A549 (cell line): ENCODE data around the gene ACADSB. TPM values are rescaled to one million over a fixed set of nuclear protein-coding genes. Genes with fewer than 3 reads are reported as not detected.

Experiments used
- ATAC-seq, 2 experiments: fragments of 200-7000 bp in 1 of 2; fragments of >200 bp in 1 of 2; cut with Nextera tagmentation in 1 of 2; cut with Tn5 transposase in 1 of 2; 3 replicates each; pipeline versions ENCODE4 v1.8.0 to v1.9.1; 2018 to 2020; ENCODE audit warnings: mild to moderate bottlenecking in 1 of 2, moderate library complexity in 1 of 2
- CTCF ChIA-PET: fragments of 300-600 bp; sonication (Branson Sonifier 250); formaldehyde crosslinking; extraction: SDS; loops from one replicate; lab custom pipeline; 2021; ENCODE audit warnings: antibody characterized with exemption, inconsistent platforms; lab: Yijun Ruan, JAX
- POLR2A ChIA-PET: fragments of 350-600 bp; formaldehyde crosslinking; extraction: SDS; loops from one replicate; lab custom pipeline; 2021; ENCODE audit warnings: antibody characterized with exemption, inconsistent platforms; lab: Yijun Ruan, JAX
- DNase-seq, 2 experiments: peaks; one replicate each; pipeline versions ENCODE4 v3.0.0 to v3.0.0-alpha.2; 2011 to 2016; ENCODE audit warnings: low read depth in 1 of 2, low spot score in 1 of 2
- FAIRE-seq: peaks from 2 replicates; lab custom pipeline; 2011; peaks lifted over from hg19 to GRCh38; lab: Jason Lieb, UNC
- H3K27ac ChIP-seq, 2 experiments: fragments of >200 bp; sonication (Bioruptor Twin); formaldehyde crosslinking; 3 replicates each; pipeline ENCODE4 v1.5.1; 2016 to 2017
- H3K4me1 ChIP-seq: fragments of >200 bp; sonication (Bioruptor Twin); formaldehyde crosslinking; 3 replicates; pipeline ENCODE4 v1.6.1; 2016
- H3K4me2 ChIP-seq: fragments of >200 bp; sonication (Bioruptor Twin); formaldehyde crosslinking; 3 replicates; pipeline ENCODE4 v1.6.1; 2016
- H3K4me3 ChIP-seq: fragments of >200 bp; sonication (Bioruptor Twin); formaldehyde crosslinking; 3 replicates; pipeline ENCODE4 v1.5.1; 2016
- H3K9me3 ChIP-seq: fragments of >200 bp; sonication (Bioruptor Twin); formaldehyde crosslinking; 3 replicates; pipeline ENCODE4 v1.6.1; 2016
- BHLHE40 ChIP-seq: IDR thresholded peaks from 2 replicates; pipeline ENCODE4 v1.6.1; 2012; ENCODE audit warnings: low read depth, low read length, inconsistent platforms
- CBX8 ChIP-seq: fragments of 200-600 bp; sonication (generic); IDR thresholded peaks from 2 replicates; pipeline ENCODE4 v1.6.1; 2016
- CHD4 ChIP-seq: fragments of 200-600 bp; sonication (generic); IDR thresholded peaks from 2 replicates; pipeline ENCODE4 v1.6.1; 2016; ENCODE audit warnings: antibody characterized with exemption, mild to moderate bottlenecking, borderline replicate concordance
- EHMT2 ChIP-seq: fragments of 200-600 bp; sonication (generic); IDR thresholded peaks from 2 replicates; pipeline ENCODE4 v1.6.1; 2016; ENCODE audit warnings: antibody characterized with exemption, low read depth, mild to moderate bottlenecking, moderate library complexity
- HEYL ChIP-seq: fragments of 250-450 bp; sonication (Bioruptor Pico); IDR thresholded peaks from 2 replicates; pipeline ENCODE4 v1.8.0; 2021; ENCODE audit warnings: mild to moderate bottlenecking, moderate library complexity
- JUNB ChIP-seq: fragments of >200 bp; sonication (Bioruptor Twin); formaldehyde crosslinking; IDR thresholded peaks from 2 replicates; pipeline ENCODE4 v1.6.1; 2016
- KDM1A ChIP-seq: fragments of 200-600 bp; sonication (generic); IDR thresholded peaks from 2 replicates; pipeline ENCODE4 v1.6.1; 2016; ENCODE audit warnings: low read depth, mild to moderate bottlenecking
- MAFK ChIP-seq: fragments of 450-650 bp; IDR thresholded peaks from 2 replicates; pipeline ENCODE4 v1.6.1; 2014; ENCODE audit not compliant: partially characterized antibody
- MAZ ChIP-seq: fragments of 150-350 bp; IDR thresholded peaks from 2 replicates; pipeline ENCODE4 v1.6.1; 2014; ENCODE audit warnings: antibody characterized with exemption, low read depth, low read length, borderline replicate concordance
- MYC ChIP-seq: IDR thresholded peaks from 2 replicates; pipeline ENCODE4 v1.6.1; 2012; ENCODE audit warnings: mild to moderate bottlenecking, inconsistent platforms, low read length, improper control_type of control experiment, borderline replicate concordance
- NFE2L2 ChIP-seq: fragments of 150-350 bp; conservative IDR thresholded peaks from 2 replicates; pipeline ENCODE4 v1.6.1; 2014; ENCODE audit warnings: low read length
- RAD21 ChIP-seq, 2 experiments: fragments of >200 bp in 1 of 2; sonication (Bioruptor Twin) in 1 of 2; formaldehyde crosslinking in 1 of 2; IDR thresholded peaks in 1 of 2; conservative IDR thresholded peaks in 1 of 2; 2 replicates in 1 of 2; 3 replicates in 1 of 2; pipeline ENCODE4 v1.6.1; 2012 to 2018; ENCODE audit warnings: inconsistent platforms in 1 of 2
- RCOR1 ChIP-seq: fragments of 150-350 bp; IDR thresholded peaks from 2 replicates; pipeline ENCODE4 v1.6.1; 2014; ENCODE audit warnings: antibody characterized with exemption, low read length, low read depth
- RFX5 ChIP-seq: fragments of 450-650 bp; IDR thresholded peaks from 2 replicates; pipeline ENCODE4 v1.7.1; 2014; ENCODE audit warnings: antibody characterized with exemption, mild to moderate bottlenecking, moderate library complexity
- RNF2 ChIP-seq: fragments of 200-600 bp; sonication (generic); IDR thresholded peaks from 2 replicates; pipeline ENCODE4 v1.6.1; 2016; ENCODE audit warnings: low read depth, mild to moderate bottlenecking, antibody characterized with exemption, moderate library complexity, borderline replicate concordance
- SMC3 ChIP-seq: fragments of >200 bp; sonication (Bioruptor Twin); formaldehyde crosslinking; IDR thresholded peaks from 3 replicates; pipeline ENCODE4 v1.6.1; 2018; ENCODE audit warnings: inconsistent platforms
- ZC3H11A ChIP-seq: fragments of 450-650 bp; IDR thresholded peaks from 2 replicates; pipeline ENCODE4 v1.6.1; 2014; ENCODE audit warnings: antibody characterized with exemption, mild to moderate bottlenecking
- WGBS: methylation state at CpG from one replicate; pipeline ENCODE4 v1.1.6; 2017; ENCODE audit errors: missing lambda C conversion rate; 5-methylcytosine and 5-hydroxymethylcytosine counted together
- polyA plus RNA-seq, 4 experiments: library from polyadenylated mRNA; depleted of rRNA in 3 of 4; stranded (reverse); fragments of >200 nt; fragmentation: RNase III in 1 of 4; extraction: RNeasy Plus Mini Kit Qiagen cat#74134 plus additional on column Dnase treatment in 1 of 4; gene quantifications; 2 replicates in 3 of 4; 3 replicates in 1 of 4; pipeline ENCODE4 v1.2.3, GENCODE V29; 2011 to 2017
- TF ChIP-seq, protein P1 (sequence below): fragments of 250-450 bp; sonication (Bioruptor Pico); IDR thresholded peaks from 2 replicates; pipeline ENCODE4 v1.5.0; 2021; ENCODE audit warnings: mild to moderate bottlenecking, moderate library complexity, borderline replicate concordance
- TF ChIP-seq, protein P2 (sequence below): fragments of 250-450 bp; sonication (Bioruptor Pico); IDR thresholded peaks from 2 replicates; pipeline ENCODE4 v1.5.0; 2020; ENCODE audit warnings: low read depth, mild to moderate bottlenecking, moderate library complexity
- TF ChIP-seq, protein P3 (sequence below): fragments of >200 bp; sonication (Bioruptor Twin); formaldehyde crosslinking; IDR thresholded peaks from 3 replicates; pipeline ENCODE4 v1.5.1; 2016

The ACADSB gene
- polyA plus RNA-seq, 2 of the 4 experiments (the other 2 are of a cell fraction), result 8.5 to 18.5 TPM

DNA sequence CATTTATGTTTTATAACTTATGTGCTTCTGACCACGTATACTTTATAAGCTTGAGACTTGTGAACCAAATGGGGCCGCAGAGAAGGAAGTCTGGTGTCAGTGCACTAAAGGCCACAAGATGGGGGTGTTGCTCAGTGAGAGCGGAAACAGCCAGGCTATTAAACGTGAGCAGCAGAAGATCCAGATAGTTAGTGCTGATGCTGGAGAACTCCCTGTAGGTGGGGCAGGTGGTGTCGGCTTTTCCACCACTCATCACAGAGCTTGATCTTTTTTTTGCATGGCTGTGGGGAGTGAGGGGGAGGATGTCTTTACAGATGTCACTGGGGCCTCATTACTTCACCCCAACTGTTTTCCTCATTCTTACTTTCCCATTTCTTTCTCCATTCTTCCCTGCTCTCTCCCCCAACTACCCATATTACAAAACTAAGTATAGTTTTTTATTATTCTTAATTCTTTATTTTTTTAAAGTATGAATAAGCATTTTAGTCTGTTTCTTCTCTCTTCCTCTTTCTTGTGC is 34.7 kb downstream of the ACADSB start:
- POLR2A ChIA-PET, result interaction anchor here (0.9 kb wide), 1 partner anchor 35 kb away, joined by 3 read pairs; no protein-coding TSS in a partner anchor
- H3K27ac ChIP-seq, result no peak overlapping the region
- 8% methylated on average over 5 of the region's 5 CpGs for WGBS
- DNase-seq (peak; percentile 58 to 78), ATAC-seq (peak; percentile 99)
- TF ChIP-seq, protein P1, sequence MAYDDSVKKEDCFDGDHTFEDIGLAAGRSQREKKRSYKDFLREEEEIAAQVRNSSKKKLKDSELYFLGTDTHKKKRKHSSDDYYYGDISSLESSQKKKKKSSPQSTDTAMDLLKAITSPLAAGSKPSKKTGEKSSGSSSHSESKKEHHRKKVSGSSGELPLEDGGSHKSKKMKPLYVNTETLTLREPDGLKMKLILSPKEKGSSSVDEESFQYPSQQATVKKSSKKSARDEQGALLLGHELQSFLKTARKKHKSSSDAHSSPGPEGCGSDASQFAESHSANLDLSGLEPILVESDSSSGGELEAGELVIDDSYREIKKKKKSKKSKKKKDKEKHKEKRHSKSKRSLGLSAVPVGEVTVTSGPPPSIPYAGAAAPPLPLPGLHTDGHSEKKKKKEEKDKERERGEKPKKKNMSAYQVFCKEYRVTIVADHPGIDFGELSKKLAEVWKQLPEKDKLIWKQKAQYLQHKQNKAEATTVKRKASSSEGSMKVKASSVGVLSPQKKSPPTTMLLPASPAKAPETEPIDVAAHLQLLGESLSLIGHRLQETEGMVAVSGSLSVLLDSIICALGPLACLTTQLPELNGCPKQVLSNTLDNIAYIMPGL (CRISPR knock-in tag), result no peak
- TF ChIP-seq MAZ (no peak), MYC (no peak), ZC3H11A (no peak), KDM1A (no peak), BHLHE40 (peak; percentile 40; the same call in 1 of the 2 replicates), SMC3 (peak; percentile 76), RFX5 (no peak), RCOR1 (no peak), RAD21 (conservative IDR thresholded peaks at IDR 0.05 in 1 of 2, IDR thresholded peaks at IDR 0.05 in 1 of 2) (peak; percentile 85 to 90)
- TF ChIP-seq, protein P2, sequence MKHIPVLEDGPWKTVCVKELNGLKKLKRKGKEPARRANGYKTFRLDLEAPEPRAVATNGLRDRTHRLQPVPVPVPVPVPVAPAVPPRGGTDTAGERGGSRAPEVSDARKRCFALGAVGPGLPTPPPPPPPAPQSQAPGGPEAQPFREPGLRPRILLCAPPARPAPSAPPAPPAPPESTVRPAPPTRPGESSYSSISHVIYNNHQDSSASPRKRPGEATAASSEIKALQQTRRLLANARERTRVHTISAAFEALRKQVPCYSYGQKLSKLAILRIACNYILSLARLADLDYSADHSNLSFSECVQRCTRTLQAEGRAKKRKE (CRISPR knock-in tag), result no peak
- TF ChIP-seq, protein P3, sequence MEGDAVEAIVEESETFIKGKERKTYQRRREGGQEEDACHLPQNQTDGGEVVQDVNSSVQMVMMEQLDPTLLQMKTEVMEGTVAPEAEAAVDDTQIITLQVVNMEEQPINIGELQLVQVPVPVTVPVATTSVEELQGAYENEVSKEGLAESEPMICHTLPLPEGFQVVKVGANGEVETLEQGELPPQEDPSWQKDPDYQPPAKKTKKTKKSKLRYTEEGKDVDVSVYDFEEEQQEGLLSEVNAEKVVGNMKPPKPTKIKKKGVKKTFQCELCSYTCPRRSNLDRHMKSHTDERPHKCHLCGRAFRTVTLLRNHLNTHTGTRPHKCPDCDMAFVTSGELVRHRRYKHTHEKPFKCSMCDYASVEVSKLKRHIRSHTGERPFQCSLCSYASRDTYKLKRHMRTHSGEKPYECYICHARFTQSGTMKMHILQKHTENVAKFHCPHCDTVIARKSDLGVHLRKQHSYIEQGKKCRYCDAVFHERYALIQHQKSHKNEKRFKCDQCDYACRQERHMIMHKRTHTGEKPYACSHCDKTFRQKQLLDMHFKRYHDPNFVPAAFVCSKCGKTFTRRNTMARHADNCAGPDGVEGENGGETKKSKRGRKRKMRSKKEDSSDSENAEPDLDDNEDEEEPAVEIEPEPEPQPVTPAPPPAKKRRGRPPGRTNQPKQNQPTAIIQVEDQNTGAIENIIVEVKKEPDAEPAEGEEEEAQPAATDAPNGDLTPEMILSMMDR, result peak; percentile 81
- TF ChIP-seq, all 56 proteins: peak for 4
- FAIRE-seq, result peak; percentile 96
- CTCF ChIA-PET, result interaction anchor here (0.5 to 9.2 kb wide), 69 partner anchors 9 to 550 kb away, joined by 3 to 130 read pairs (median 4); partner anchors contain the start of gene BUB3
- H3K9me3 ChIP-seq, result no peaks in the 10 kb centered on the region
- H3K4me2 ChIP-seq, result no peak overlapping the region
- H3K4me3 ChIP-seq, result no peak overlapping the region
- no peaks in the 10 kb centered on the region for H3K4me1 ChIP-seq

DNA sequence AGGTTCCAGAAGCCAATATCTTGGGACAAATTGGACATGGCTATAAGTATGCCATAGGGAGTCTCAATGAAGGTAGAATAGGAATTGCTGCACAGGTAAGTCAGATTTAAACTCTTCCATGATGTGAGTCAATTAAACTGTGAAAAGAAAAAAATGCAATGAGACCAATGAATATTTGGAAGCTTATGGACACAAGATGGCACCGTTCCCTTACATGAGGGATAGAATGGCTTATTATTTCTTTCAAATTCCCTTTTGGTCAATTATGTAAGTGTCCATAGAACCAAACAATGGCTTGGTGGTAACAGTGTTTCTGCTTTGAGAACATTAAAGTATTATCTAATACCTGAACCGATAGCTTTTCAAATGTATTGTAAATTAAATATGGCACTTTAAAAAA is 35.6 kb downstream of the ACADSB start:
- ChIA-PET POLR2A (no interaction called here), CTCF (interaction anchor here (0.8 to 9.2 kb wide), 19 partner anchors 8 to 525 kb away, joined by 3 to 130 read pairs (median 6); partner anchors contain the start of gene BUB3)
- H3K9me3 ChIP-seq, result no peaks in the 10 kb centered on the region
- no peak overlapping the region for H3K4me2 ChIP-seq
- ATAC-seq, result no peak
- WGBS, result 44% methylated on average over 2 of the region's 2 CpGs
- H3K4me3 ChIP-seq, result no peak overlapping the region
- TF ChIP-seq, protein P3, result peak; percentile 52
- TF ChIP-seq JUNB, result no peak
- no peak for TF ChIP-seq CBX8
- no peak for TF ChIP-seq RNF2
- no peak for TF ChIP-seq EHMT2
- TF ChIP-seq MAZ, result no peak
- TF ChIP-seq BHLHE40, result no peak
- TF ChIP-seq CHD4, result no peak
- peak; percentile 37; the same call in 2 of the 3 replicates for TF ChIP-seq SMC3
- TF ChIP-seq NFE2L2, result no peak
- TF ChIP-seq RAD21 (conservative IDR thresholded peaks at IDR 0.05 in 1 of 2, IDR thresholded peaks at IDR 0.05 in 1 of 2), result peak; percentile 45 to 52; a peak in 4 of 5 replicates
- no peak for TF ChIP-seq MAFK
- TF ChIP-seq HEYL (CRISPR knock-in tag), result no peak
- FAIRE-seq, result no peak
- H3K27ac ChIP-seq, result no peak overlapping the region
- DNase-seq, result peak in 1 of 2 experiments; percentile 23
- H3K4me1 ChIP-seq, result no peaks in the 10 kb centered on the region
